ENCODE measurements around the gene ARL15. TPM values are rescaled to one million over a fixed set of nuclear protein-coding genes. Genes with fewer than 3 reads are reported as not detected.

The ARL15 gene
- total and polyA plus RNA-seq, 2 donors (not counting 3 experiments of a cell fraction or from before 2014, with no cell fraction given) = 11.9 to 24.4 TPM

DNA sequence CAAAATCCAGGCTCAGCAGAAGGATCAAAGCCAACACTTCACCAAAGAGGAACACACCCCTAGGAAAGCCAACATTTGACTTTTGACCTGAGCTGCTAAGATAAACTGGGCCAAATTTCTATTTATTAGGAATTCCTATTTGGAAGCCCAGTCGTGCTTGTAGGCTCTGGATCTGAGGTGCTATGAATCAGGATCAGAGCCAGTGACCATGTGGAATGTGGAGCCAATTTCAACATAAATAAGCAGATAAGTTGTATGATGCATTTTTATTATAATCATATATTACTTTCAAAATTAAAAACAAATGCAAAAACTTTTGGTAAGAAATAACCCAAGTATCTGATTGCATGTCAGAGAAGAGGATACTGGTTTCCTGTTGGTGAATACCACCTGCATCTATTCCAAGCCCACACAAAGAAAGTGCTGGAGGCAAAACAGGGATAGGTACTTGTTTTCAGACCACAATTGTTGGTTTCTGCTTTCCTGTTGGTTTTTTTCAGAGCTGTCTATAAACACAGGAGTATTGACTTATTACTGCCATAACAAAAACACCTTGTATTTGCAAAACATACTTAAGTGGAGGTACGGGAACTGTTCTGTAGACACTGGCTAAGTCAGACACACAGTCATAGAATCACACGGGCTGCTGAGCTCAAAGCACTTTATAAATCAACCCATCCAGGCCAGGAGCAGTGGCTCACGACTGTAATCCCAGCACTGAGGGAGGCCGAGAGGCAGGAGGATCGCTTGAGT lies 52.8 kb downstream of the ARL15 start:
- no peaks in the 10 kb centered on the region for H3K9me1 ChIP-seq (replicated peaks; ENCODE audit: control insufficient read depth, extremely low read depth, insufficient read depth, low read length)
- H2AFZ ChIP-seq (ENCODE audit: low read depth, low read length) = no peak overlapping the region
- FAIRE-seq = no peak
- H3K79me2 ChIP-seq (ENCODE audit: control insufficient read depth, insufficient read depth, low read length) = no peaks in the 10 kb centered on the region
- no peaks in the 10 kb centered on the region for H3K27me3 ChIP-seq (ENCODE audit: control insufficient read depth in 2 of 2, insufficient read depth in 2 of 2, low read length in 2 of 2)
- no peak for TF ChIP-seq FOS (IDR thresholded peaks at IDR 0.05; ENCODE audit: borderline replicate concordance, insufficient read depth, low read length)
- no peak for TF ChIP-seq JUN (IDR thresholded peaks at IDR 0.05; ENCODE audit: borderline replicate concordance, insufficient read depth, insufficient read length, low read depth)
- TF ChIP-seq GATA2 (IDR thresholded peaks at IDR 0.05; ENCODE audit: insufficient read depth, insufficient read length, low read depth, low read length) = no peak
- TF ChIP-seq POLR2AphosphoS5 (IDR thresholded peaks at IDR 0.05; ENCODE audit: insufficient read depth, low read depth, low read length) = no peak
- TF ChIP-seq, protein P1, sequence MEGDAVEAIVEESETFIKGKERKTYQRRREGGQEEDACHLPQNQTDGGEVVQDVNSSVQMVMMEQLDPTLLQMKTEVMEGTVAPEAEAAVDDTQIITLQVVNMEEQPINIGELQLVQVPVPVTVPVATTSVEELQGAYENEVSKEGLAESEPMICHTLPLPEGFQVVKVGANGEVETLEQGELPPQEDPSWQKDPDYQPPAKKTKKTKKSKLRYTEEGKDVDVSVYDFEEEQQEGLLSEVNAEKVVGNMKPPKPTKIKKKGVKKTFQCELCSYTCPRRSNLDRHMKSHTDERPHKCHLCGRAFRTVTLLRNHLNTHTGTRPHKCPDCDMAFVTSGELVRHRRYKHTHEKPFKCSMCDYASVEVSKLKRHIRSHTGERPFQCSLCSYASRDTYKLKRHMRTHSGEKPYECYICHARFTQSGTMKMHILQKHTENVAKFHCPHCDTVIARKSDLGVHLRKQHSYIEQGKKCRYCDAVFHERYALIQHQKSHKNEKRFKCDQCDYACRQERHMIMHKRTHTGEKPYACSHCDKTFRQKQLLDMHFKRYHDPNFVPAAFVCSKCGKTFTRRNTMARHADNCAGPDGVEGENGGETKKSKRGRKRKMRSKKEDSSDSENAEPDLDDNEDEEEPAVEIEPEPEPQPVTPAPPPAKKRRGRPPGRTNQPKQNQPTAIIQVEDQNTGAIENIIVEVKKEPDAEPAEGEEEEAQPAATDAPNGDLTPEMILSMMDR (IDR thresholded peaks at IDR 0.05; ENCODE audit: extremely low read depth in 1 of 2, insufficient read depth in 1 of 2, low read depth in 1 of 2, low read length in 2 of 2) = no peak
- TF ChIP-seq EZH2 (IDR thresholded peaks at IDR 0.05; ENCODE audit: borderline replicate concordance, low read depth, low read length, severe bottlenecking) = no peak
- TF ChIP-seq, protein P2, sequence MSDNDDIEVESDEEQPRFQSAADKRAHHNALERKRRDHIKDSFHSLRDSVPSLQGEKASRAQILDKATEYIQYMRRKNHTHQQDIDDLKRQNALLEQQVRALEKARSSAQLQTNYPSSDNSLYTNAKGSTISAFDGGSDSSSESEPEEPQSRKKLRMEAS (IDR thresholded peaks at IDR 0.05; ENCODE audit: insufficient read depth, insufficient read length) = no peak
- TF ChIP-seq MYC (IDR thresholded peaks at IDR 0.05; ENCODE audit: low read depth, low read length) = no peak
- TF ChIP-seq POLR2A (IDR thresholded peaks at IDR 0.05; ENCODE audit: low read depth, low read length) = no peak
- intact Hi-C loops (cut with micrococcal nuclease) = no loop called here
- no peaks in the 10 kb centered on the region for H3K9me3 ChIP-seq (replicated peaks; ENCODE audit: control insufficient read depth, insufficient read depth, low read length)
- DNase-seq (ENCODE audit: low read depth, low spot score) = no peak
- dilution Hi-C loops (cut with MboI; ENCODE audit: extremely low pct_ligation_motif_present, low sequenced_read_pairs) = no loop called here
- no peak overlapping the region for H3K4me3 ChIP-seq (replicated peaks in 1 of 3; ENCODE audit: insufficient read depth in 1 of 3, low read depth in 1 of 3, low read length in 3 of 3)
- CTCF ChIA-PET = interaction anchor here (1.0 to 3.6 kb wide), 6 partner anchors 8 to 610 kb away, joined by 3 to 14 read pairs (median 6); partner anchors contain the start of gene ARL15
- no peaks in the 10 kb centered on the region for H3K4me1 ChIP-seq (ENCODE audit: control insufficient read depth, extremely low read depth, insufficient read depth, low read length)
- H3K9ac ChIP-seq (replicated peaks; ENCODE audit: extremely low read depth, insufficient read depth, low read length) = no peak overlapping the region
- no TSS peak for BruUV-seq (replicated peaks)
- no peaks in the 10 kb centered on the region for H3K36me3 ChIP-seq (ENCODE audit: control insufficient read depth in 2 of 2, extremely low read depth in 1 of 2, insufficient read depth in 2 of 2, low read length in 2 of 2)
- no peak overlapping the region for H3K4me2 ChIP-seq (ENCODE audit: insufficient read depth, low read length)
- H3K27ac ChIP-seq (ENCODE audit: insufficient read depth, low read depth, low read length) = no peak overlapping the region
- no peaks in the 10 kb centered on the region for H4K20me1 ChIP-seq (replicated peaks; ENCODE audit: control insufficient read depth, extremely low read depth, insufficient read depth, low read length)
- POLR2A ChIA-PET = no interaction called here

All from endothelial cell of umbilical vein (primary cell).